H7 (cell line): ENCODE results near the gene KRTAP21-3. TPM values are rescaled to one million over a fixed set of nuclear protein-coding genes. Genes with fewer than 3 reads are reported as not detected.
"Not testable (repeated sequence)": the region's sequence is repeated elsewhere in the genome, so short reads cannot be mapped to it uniquely, and the experiment has no call there.

Source experiments
- DNase-seq: peaks from one replicate; pipeline ENCODE4 v3.0.0; 2012
- H3K27me3 ChIP-seq: 2 replicates; pipeline ENCODE4 v1.6.0; 2011; ENCODE audit warnings: mild to moderate bottlenecking, low read length; ENCODE audit not compliant: control insufficient read depth, insufficient read depth
- H3K36me3 ChIP-seq: replicated peaks from 2 replicates; pipeline ENCODE4 v1.5.1; 2011; ENCODE audit warnings: low read length; ENCODE audit not compliant: control insufficient read depth, insufficient read depth
- H3K4me3 ChIP-seq: 2 replicates; pipeline ENCODE4 v1.5.1; 2011; ENCODE audit warnings: low read depth, mild to moderate bottlenecking, control low read depth, low read length, moderate library complexity; ENCODE audit not compliant: insufficient read depth
- total RNA-seq: library from RNA; depleted of rRNA; stranded (reverse); fragments of >200 nt; shearing (Covaris generic); gene quantifications from 2 replicates; pipeline ENCODE4 v1.2.3, GENCODE V29; 2014; rRNA removed

The KRTAP21-3 gene
- total RNA-seq, result not detected in 2 replicates

DNA sequence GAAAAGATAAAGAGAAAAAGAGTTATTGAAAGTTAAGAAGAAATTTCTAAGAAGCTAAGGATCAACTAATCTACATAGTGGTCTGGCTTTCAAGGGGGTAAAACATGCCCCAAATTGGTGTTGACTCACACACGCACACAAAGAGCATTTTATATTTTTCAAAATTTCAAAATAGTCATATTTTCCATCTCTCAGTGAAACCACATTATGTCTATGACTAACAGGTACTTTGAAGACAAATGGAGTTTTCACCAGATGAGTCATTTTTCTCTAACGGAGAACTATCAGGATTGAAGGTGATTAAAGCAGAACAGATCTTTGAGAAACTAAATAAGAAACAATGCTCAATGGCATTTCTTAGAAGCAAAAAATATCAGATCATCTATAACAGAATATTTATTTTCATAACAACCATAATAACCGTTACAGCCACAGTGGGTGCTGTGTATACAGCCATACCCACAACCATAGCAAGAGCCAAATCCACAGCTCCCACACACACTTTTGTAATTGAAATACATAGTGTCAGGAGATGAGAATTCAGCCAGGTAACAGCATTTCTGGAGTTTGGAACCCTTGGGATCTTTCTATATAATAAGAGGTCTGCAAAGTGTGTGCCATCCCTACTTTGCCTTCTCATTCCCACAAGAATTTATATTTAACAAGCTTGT is at the start of gene KRTAP21-3:
Gene KRTAP21-3 (minus strand): TSS at position 539 of the 671 bp plus-strand sequence. CDS start 18 bp downstream, at position 521.
- Histone ChIP-seq H3K36me3 (no peaks in the 10 kb centered on the region), H3K4me3 (no peak within 1 kb of the TSS), H3K27me3 (no peaks in the 10 kb centered on the region)
- no peak for DNase-seq

DNA sequence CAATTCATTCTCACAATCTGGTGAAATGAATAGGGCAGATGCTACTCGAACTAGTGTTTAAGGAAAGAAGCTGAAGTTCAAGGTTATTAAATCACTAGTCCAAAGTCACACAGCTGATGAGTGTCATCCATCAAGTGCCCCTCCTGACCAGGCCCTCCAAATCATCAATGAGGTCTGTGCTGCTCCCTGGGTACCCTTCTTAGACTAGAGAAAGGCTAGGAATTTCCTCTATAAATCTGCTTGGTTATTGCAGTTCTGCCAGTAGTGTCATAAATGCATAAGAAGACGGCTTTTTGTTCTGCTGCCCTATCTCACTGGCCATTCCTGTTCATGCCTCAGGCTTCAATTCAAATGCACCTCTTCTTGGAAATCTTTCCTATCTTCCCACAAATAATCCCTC is 42.2 kb upstream of the KRTAP21-3 start:
- H3K27me3 ChIP-seq, result no peaks in the 10 kb centered on the region
- no peak overlapping the region for H3K4me3 ChIP-seq
- H3K36me3 ChIP-seq, result no peaks in the 10 kb centered on the region
- DNase-seq, result no peak

DNA sequence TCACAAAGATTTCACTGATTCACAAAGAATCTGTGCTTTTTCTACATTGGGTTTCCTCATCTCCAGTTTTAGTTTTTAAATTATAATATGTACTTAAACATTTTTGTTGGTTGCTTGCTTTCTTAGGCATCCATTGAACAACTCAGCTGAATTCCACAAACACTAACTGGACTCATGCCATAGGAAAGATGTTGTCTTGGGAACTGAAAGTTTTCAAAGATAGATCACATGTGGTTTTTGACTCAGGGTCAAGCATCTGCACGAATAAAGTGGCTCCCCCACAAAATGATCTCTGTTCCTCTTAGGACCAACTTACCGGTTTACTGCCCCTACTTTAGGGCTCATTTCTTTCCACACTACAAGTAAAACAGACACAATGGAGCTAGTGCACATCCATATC is 39.7 kb upstream of the KRTAP21-3 start:
- Histone ChIP-seq H3K27me3 (no peaks in the 10 kb centered on the region), H3K36me3 (no peaks in the 10 kb centered on the region), H3K4me3 (no peak overlapping the region)
- DNase-seq, result no peak

GRCh38 chr21:30755328-30755727 is 36.8 kb upstream of the KRTAP21-3 start, which contains the start of gene KRTAP21-1:
TSS of gene KRTAP21-1 (minus strand) at chr21:30755428. CDS start at chr21:30755378, 50 bp downstream.
- DNase-seq, H3K36me3 ChIP-seq, H3K4me3 ChIP-seq, H3K27me3 ChIP-seq: not testable (repeated sequence)

- H3K27me3 ChIP-seq, result no peaks in the 10 kb centered on the region
- no peak for DNase-seq
Measured at GRCh38 chr21:30747159-30747558, 28.6 kb upstream of the KRTAP21-3 start, which contains the start of gene KRTAP21-2. TSS of gene KRTAP21-2 (minus strand) at chr21:30747259. CDS start at chr21:30747202, 57 bp downstream.

DNA sequence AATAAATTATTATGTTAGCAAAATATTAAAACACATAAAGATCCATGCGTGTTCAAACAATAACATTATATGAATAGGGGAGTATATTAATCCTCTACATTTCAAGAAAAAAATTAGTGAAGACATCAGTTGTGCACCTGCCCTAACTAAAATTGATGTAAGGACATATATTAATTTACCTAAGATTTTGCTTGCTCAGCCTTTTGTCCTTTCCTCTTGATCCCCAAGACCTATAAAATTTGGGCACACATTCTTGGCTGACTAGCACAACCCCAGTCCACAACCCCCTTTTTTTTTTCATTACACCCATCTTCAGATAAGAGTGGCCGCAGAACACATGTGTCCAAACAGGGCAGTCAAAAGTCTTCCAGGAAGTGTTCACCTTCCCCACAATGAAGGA is 21.9 kb upstream of the KRTAP21-3 start:
- no peak overlapping the region for H3K4me3 ChIP-seq
- H3K36me3 ChIP-seq, result no peaks in the 10 kb centered on the region
- no peak for DNase-seq
- no peaks in the 10 kb centered on the region for H3K27me3 ChIP-seq

More at GRCh38 chr21:30747159-30747558, 28.6 kb upstream of the KRTAP21-3 start, which contains the start of gene KRTAP21-2:
- H3K36me3 ChIP-seq, result no peaks in the 10 kb centered on the region
- H3K4me3 ChIP-seq, result no peak within 1 kb of the TSS

GRCh38 chr21:30733026-30733425 is 14.4 kb upstream of the KRTAP21-3 start:
- no peak overlapping the region for H3K4me3 ChIP-seq
- H3K36me3 ChIP-seq, result no peaks in the 10 kb centered on the region
- no peaks in the 10 kb centered on the region for H3K27me3 ChIP-seq
- no peak for DNase-seq

DNA sequence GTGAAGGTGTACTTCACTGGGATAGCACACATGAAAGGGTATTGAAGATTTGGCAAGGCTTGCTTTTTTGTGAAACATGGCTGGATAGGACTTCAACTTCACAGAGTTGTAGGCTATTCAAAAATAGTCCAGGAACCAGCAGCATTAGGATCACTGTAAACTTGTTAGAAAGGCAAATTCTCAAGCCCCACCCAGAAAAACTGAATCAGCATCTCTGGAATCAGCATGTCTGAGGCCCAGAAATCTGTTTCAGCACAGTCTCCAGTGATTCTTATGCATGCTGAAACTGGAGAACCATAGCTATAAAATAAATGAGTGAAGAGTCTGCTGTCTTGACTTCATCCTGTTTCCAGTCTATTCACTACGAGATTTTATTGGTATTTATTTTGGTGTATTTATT is 8.1 kb upstream of the KRTAP21-3 start:
- no peak for DNase-seq
- H3K27me3 ChIP-seq, result no peaks in the 10 kb centered on the region
- H3K4me3 ChIP-seq, result no peak overlapping the region
- no peaks in the 10 kb centered on the region for H3K36me3 ChIP-seq

GRCh38 chr21:30719401-30719800 is 824 bp upstream of the KRTAP21-3 start:
- no peak for DNase-seq
- no peak overlapping the region for H3K4me3 ChIP-seq
- no peaks in the 10 kb centered on the region for H3K36me3 ChIP-seq
- H3K27me3 ChIP-seq, result no peaks in the 10 kb centered on the region

DNA sequence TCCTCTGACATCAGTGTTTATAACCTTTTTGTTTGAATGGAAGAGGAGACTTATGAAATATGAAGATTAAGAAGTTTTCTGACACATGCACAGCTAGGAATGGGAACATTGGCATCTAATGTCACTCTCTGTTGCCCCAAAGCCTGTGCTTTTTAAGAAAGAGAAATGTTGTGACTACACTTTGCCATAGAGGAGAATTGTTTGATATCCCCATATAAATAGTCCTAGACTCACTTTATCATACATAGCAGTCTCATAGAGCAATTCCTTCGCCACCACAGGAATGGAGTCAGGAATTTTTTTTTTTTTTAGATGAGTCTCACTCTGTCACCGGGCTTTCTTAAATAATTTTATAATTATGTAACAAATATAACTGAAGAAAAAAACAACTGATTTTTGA is 1.5 kb downstream of the KRTAP21-3 start:
- H3K4me3 ChIP-seq, result no peak overlapping the region
- H3K27me3 ChIP-seq, result no peaks in the 10 kb centered on the region
- H3K36me3 ChIP-seq, result no peaks in the 10 kb centered on the region
- DNase-seq, result no peak

DNA sequence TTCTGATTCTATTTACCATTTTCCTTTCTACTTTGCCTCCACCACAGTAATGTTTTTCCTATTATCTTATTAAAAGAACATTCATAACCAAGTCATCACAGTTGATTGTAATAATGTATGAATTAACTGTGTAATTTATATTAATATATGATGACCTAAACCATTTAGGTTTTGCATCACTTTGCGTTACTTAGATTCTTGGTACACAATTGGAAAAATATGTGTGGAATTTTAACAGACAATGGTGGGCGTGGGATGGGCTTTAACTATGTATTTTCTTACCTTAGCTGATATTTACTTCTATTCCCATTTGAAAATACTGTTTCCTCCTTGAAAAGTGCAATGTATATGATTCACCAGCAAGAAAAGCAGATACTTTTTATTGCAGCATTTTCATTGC is 3.6 kb downstream of the KRTAP21-3 start:
- Histone ChIP-seq H3K4me3 (no peak overlapping the region), H3K27me3 (no peaks in the 10 kb centered on the region), H3K36me3 (no peaks in the 10 kb centered on the region)
- DNase-seq, result no peak

- no peaks in the 10 kb centered on the region for H3K36me3 ChIP-seq
- no peaks in the 10 kb centered on the region for H3K27me3 ChIP-seq
- peak; percentile 7 for DNase-seq
- no peak overlapping the region for H3K4me3 ChIP-seq
Measured at GRCh38 chr21:30714456-30714855, 4.1 kb downstream of the KRTAP21-3 start.

- Histone ChIP-seq H3K4me3 (no peak overlapping the region), H3K27me3 (no peaks in the 10 kb centered on the region), H3K36me3 (no peaks in the 10 kb centered on the region)
- DNase-seq, result no peak
Measured at GRCh38 chr21:30713766-30714165, 4.8 kb downstream of the KRTAP21-3 start.

DNA sequence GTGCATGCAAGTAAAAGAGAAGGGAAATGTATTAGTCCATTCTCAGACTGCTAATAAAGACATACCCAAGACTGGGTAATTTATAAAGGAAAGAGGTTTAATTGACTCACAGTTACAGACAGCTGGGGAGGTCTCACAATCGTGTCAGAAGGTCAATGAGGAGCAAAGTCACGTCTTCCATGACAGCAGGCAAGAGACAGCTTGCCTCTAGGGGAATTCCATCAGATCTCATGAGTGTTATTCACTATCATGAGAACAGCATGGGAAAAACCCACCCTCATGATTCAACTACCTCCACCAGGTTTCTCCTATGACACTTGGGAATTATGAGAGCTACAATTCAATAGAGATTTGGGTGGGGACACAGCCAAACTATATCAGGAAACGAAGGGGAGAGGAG is 8.1 kb downstream of the KRTAP21-3 start:
- Histone ChIP-seq H3K36me3 (no peaks in the 10 kb centered on the region), H3K4me3 (no peak overlapping the region), H3K27me3 (no peaks in the 10 kb centered on the region)
- no peak for DNase-seq

GRCh38 chr21:30707409-30707808 is 11.2 kb downstream of the KRTAP21-3 start:
- Histone ChIP-seq H3K4me3 (no peak overlapping the region), H3K27me3 (no peaks in the 10 kb centered on the region), H3K36me3 (no peaks in the 10 kb centered on the region)
- no peak for DNase-seq
